Fibroblast of villous mesenchyme (primary cell): ENCODE results near the gene NDUFV1. TPM values are rescaled to one million over a fixed set of nuclear protein-coding genes. Genes with fewer than 3 reads are reported as not detected.

Experiments
- DNase-seq: peaks from one replicate; pipeline ENCODE4 v3.0.0-alpha.2; 2010; ENCODE audit warnings: low read depth
- H3K4me3 ChIP-seq: 2 replicates; pipeline ENCODE4 v1.5.1; 2011; ENCODE audit warnings: low read depth, mild to moderate bottlenecking, low read length
- total RNA-seq: library from RNA; depleted of rRNA; stranded (reverse); fragments of >200 nt; gene quantifications from 2 replicates; pipeline ENCODE4 v1.2.3, GENCODE V29; 2012
- TF ChIP-seq, protein P1 (sequence below): IDR thresholded peaks from 2 replicates; pipeline ENCODE4 v1.5.1; 2012; ENCODE audit warnings: low read depth, mild to moderate bottlenecking, low read length; ENCODE audit not compliant: insufficient read depth

Gene NDUFV1
- total RNA-seq, 1 donor = 140 TPM

DNA sequence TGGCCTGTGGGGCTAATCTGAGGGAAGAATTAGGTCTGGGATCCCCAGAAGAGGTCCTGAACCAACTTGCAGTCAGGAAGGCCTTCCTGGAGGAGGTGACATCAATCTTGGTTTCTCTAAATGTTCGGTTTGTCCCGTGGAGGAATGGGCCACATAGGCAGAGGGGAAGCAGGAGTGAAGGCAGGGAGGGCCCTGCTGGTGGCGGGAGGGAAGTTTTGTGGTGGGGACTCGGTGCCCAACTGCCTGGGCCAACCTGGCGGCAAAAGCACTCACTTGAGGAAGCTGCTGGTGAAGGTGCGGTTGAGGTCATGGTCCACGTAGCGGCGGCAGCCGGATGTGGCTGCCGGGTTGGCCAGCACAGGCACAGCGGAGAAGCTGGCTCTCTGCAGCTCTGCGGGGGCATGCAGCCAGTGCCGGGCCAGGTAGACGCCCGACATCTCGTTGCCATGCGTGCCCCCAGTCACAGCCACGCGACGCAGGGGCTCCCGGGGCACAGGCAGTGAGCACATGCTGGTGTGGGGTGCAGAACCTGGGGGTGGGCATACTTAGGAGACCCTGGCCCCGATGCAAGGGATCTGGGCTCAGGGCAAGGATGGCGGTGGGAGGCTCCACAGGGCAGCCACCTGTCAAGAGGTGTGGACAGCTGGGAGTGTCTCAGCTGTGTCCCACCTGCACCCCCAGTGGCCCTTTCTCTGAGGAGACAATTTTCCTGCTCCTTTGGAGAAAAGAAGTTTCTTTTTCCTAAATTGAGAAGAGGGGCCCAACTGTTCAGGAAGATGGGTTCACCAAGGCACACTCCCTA is 40.0 kb downstream of the NDUFV1 start:
- H3K4me3 ChIP-seq = no peak overlapping the region
- no peak for DNase-seq
- TF ChIP-seq, protein P1, sequence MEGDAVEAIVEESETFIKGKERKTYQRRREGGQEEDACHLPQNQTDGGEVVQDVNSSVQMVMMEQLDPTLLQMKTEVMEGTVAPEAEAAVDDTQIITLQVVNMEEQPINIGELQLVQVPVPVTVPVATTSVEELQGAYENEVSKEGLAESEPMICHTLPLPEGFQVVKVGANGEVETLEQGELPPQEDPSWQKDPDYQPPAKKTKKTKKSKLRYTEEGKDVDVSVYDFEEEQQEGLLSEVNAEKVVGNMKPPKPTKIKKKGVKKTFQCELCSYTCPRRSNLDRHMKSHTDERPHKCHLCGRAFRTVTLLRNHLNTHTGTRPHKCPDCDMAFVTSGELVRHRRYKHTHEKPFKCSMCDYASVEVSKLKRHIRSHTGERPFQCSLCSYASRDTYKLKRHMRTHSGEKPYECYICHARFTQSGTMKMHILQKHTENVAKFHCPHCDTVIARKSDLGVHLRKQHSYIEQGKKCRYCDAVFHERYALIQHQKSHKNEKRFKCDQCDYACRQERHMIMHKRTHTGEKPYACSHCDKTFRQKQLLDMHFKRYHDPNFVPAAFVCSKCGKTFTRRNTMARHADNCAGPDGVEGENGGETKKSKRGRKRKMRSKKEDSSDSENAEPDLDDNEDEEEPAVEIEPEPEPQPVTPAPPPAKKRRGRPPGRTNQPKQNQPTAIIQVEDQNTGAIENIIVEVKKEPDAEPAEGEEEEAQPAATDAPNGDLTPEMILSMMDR = no peak

DNA sequence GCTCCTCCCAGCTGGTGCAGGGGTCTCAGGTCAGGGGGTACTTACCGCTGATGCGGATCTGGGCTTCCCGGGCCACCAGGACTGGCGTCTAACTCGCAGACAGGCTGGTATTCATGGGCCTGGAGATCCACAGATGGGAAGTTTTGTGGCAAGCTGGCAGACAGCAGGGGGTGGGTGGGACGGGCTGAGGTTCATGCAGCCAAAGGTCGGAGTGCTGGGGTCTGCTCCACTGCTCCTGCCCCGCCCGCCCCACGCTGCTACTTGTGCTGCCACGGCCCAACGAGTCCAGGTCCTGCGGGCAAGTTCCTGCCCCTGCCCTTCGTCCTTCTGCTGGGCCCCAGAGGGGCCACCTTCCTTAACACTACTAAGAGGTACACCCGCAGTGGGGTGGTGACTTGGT is 40.7 kb downstream of the NDUFV1 start:
- no peak overlapping the region for H3K4me3 ChIP-seq
- DNase-seq = no peak
- TF ChIP-seq, protein P1 = no peak

DNA sequence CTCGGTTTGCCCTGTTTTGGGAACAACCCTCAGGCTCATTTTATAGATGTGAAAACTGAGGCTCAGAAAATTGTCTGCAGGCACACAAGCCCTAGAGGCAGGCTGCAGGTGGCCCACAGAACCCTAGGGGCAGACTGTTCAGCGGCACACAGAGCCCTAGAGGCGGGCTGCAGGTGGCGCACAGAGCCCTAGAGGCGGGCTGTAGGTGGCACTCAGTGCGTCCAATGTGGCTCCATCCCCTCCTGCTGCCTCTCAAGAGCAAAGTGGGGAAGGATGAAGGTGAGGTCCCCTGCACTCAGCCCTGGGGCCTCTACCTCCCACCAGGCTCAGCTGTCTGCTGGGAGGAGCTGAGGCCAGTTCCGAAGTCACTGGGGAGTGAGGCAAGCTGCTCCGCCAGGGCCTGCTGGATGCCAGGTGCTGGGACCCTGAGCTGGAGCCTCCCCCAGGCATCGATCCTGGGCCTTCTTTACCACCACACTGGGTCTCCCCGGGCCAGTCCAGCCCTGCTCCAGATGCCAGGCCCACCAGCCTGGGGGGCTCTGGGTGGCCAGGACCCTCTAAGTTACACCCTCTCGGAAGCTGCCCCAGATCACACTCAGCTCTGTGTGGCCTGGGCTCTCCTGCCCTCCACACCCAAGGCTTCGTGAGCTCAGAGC is 41.5 kb downstream of the NDUFV1 start:
- no peak for DNase-seq
- TF ChIP-seq, protein P1 = no peak
- H3K4me3 ChIP-seq = no peak overlapping the region

DNA sequence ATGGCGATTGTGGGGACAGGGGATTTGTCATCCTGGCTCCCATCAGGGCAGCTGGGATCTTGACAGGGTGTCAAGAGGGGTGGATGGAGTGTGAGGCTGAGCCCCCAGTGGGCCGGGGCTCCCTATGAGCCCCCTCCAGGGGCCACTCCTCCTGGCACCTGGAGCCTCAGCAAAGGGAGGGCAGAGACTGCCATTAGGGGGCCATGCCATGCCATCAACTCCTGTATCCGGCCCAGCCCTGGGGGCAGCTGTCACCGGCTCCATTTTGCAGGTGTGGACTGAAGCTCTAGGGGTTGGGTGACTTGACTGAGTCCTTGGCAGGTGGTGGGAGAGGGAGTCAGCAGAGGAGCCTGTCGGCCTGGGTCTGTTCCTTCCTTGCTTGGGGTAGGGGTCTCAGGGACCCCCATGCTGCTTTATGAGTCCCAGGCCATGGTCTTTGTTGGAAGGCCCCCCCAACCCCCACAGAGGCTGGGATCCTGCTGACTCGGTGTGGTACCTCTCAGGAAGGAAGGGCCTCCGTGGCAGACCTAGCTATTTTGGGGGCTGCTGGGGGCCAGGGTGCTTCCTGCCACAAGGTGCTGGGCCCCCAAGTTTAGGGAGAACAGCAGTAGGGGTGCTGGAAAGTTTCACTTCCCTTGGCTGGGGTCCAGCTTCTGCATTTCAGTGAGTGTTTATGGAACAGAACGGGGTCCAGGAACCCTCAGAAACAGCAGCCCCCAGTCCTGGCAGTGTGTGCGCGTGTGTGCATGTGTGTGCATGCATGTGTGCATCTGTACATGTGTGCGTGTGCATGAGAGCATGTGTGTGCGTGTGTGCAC is 42.3 kb downstream of the NDUFV1 start:
- DNase-seq = no peak
- TF ChIP-seq, protein P1 = no peak
- H3K4me3 ChIP-seq = no peak overlapping the region

DNA sequence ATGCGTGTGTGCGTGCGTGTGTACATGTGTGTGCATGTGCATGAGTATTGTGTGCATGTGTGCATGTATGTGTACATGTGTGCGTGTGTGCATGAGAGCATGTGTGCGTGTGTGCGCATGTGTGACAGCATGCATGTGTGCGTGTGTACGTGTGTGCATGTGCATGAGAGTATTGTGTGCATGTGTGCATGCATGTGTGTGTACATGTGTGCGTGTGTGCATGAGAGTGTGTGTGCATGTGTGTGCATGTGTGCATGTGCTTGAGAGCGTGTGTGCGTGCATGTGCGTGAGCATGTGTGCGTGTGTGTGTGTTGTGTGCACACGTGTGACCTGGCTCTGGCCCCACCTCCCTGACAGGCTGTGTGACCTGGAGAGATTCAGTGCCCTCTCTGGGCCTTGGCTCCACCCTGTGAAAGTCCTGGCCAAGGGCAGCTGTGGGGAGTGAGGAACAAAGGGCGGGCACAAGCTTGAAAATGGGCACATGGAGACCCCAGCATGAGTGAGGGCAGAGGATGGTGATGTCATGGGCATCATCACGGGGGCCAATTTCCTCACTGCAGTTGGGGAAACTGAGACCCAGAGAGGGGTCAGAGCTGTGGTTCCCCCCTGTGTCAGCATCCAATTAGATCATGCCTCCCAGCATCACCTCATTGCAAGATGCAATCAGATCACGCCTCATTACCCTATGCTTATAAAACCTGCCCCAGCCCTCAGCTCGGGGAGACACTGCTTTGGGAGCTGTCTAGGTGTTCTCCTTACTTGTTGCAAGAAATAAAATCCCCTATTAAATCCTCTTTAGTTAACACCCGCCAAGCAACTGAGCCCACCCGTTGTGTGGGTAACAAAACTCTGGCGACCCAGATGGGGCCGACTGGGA is 43.1 kb downstream of the NDUFV1 start:
- no peak for DNase-seq
- peak overlapping the region; percentile 57 for H3K4me3 ChIP-seq
- TF ChIP-seq, protein P1 = no peak
